C4-2B (cell line): ENCODE results near the gene SPATA12.

Experiments
- CTCF ChIP-seq: fragments of 450-650 bp; conservative IDR thresholded peaks from 2 replicates; pipeline ENCODE4 v1.5.1; 2017; ENCODE audit warnings: mild to moderate bottlenecking
- ZFX ChIP-seq: fragments of 450-650 bp; IDR thresholded peaks from 2 replicates; pipeline ENCODE4 v1.6.1; 2017

- TF ChIP-seq CTCF (no peak), ZFX (no peak)
These were observed 16.9 kb upstream of the SPATA12 start for GRCh38 chr3:57043518-57043917.
